IPS-15b (cell line): ENCODE data around the gene ROR2.

Source experiments
- H3K27me3 ChIP-seq: one replicate; pipeline ENCODE4 v1.6.1; 2013; ENCODE audit warnings: low read length; ENCODE audit not compliant: control insufficient read depth, insufficient read depth
- H3K36me3 ChIP-seq: one replicate; pipeline ENCODE4 v1.6.1; 2013; ENCODE audit warnings: low read length; ENCODE audit not compliant: control insufficient read depth, insufficient read depth
- H3K4me1 ChIP-seq: one replicate; pipeline ENCODE4 v1.6.1; 2013; ENCODE audit warnings: mild to moderate bottlenecking, low read length; ENCODE audit not compliant: control insufficient read depth, insufficient read depth
- H3K4me3 ChIP-seq: one replicate; pipeline ENCODE4 v1.5.1; 2013; ENCODE audit warnings: low read depth, low read length
- H3K9ac ChIP-seq: one replicate; pipeline ENCODE4 v1.6.1; 2013; ENCODE audit warnings: low read depth, mild to moderate bottlenecking, low read length
- H3K9me3 ChIP-seq: one replicate; pipeline ENCODE4 v1.6.1; 2013; ENCODE audit warnings: mild to moderate bottlenecking, low read length; ENCODE audit not compliant: control insufficient read depth, insufficient read depth

The ROR2 gene

DNA sequence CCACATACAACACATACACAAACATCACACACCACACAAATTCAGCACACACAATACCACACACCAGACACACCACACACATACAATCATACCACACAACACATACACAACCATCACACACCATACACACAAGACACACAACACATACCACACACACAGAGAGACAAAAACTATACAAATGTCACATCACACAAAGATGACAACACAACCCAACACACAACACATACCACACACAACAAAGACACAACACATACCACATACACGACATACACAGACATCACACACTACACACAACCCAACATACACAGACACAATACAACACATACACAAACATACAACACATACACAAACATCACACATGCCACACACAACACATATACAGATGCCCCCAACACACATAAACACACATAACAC lies 44.8 kb downstream of the ROR2 start:
- Histone ChIP-seq H3K9me3 (no peaks in the 10 kb centered on the region), H3K4me3 (no peak overlapping the region), H3K36me3 (no peaks in the 10 kb centered on the region), H3K4me1 (peaks cover 15% of the 10 kb centered on the region), H3K9ac (no peak overlapping the region), H3K27me3 (peaks cover 32% of the 10 kb centered on the region)

- Histone ChIP-seq H3K9me3 (no peaks in the 10 kb centered on the region), H3K36me3 (no peaks in the 10 kb centered on the region), H3K4me3 (no peak overlapping the region), H3K4me1 (peaks cover 15% of the 10 kb centered on the region), H3K9ac (no peak overlapping the region), H3K27me3 (peaks cover 32% of the 10 kb centered on the region)
Observed at GRCh38 chr9:91904588-91905236, 45.3 kb downstream of the ROR2 start.

DNA sequence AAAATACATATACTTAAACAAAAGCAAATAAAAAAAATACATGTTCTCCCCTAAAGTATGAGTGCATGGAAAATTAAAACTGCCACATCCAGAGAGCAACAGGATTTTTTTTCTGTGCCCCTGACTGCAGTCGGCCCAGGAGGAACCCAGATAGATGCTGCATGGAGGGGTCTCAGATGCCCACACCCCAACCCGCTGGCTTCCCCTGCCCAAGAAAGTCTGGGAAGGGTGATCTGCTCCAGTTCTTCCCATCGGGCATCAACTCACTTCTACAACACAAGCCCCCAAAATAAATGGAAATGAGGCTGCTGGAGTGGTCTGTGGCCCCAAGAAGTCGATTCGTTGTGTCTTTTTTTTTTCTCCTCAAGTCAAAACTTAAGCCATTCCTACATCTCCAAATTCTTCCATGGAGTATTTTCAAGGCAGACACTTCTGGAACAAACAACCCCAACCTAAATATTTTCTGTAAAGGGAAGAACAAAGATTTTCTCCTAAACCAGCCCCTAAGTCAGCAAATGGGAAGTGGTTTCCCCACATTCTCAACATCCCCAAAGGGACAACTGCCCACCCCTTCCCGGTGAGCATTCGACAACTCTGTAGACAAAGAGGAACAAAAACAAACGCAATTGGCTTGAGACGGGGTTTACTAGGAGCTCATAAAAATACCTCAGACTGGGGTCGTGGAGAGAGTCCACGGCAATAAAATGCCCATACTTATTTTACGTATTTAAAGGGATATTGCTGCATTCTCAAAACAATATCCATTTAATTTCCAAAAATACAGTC lies 46.7 kb downstream of the ROR2 start:
- Histone ChIP-seq H3K4me1 (peaks cover 18% of the 10 kb centered on the region), H3K9ac (no peak overlapping the region), H3K4me3 (no peak overlapping the region), H3K27me3 (peaks cover 22% of the 10 kb centered on the region), H3K9me3 (no peaks in the 10 kb centered on the region), H3K36me3 (no peaks in the 10 kb centered on the region)

GRCh38 chr9:91902475-91903125 lies 47.4 kb downstream of the ROR2 start:
- H3K4me1 ChIP-seq: peaks cover 13% of the 10 kb centered on the region
- H3K27me3 ChIP-seq: peaks cover 18% of the 10 kb centered on the region
- H3K36me3 ChIP-seq: no peaks in the 10 kb centered on the region
- no peak overlapping the region for H3K9ac ChIP-seq
- H3K9me3 ChIP-seq: no peaks in the 10 kb centered on the region
- H3K4me3 ChIP-seq: no peak overlapping the region

- Histone ChIP-seq H3K4me1 (peaks cover 8% of the 10 kb centered on the region), H3K9me3 (no peaks in the 10 kb centered on the region), H3K36me3 (no peaks in the 10 kb centered on the region), H3K27me3 (peaks cover 3% of the 10 kb centered on the region), H3K4me3 (no peak overlapping the region), H3K9ac (no peak overlapping the region)
Observed at GRCh38 chr9:91900797-91901177, 49.2 kb downstream of the ROR2 start.

GRCh38 chr9:91900055-91900796 lies 49.8 kb downstream of the ROR2 start:
- no peaks in the 10 kb centered on the region for H3K9me3 ChIP-seq
- peaks cover 3% of the 10 kb centered on the region for H3K27me3 ChIP-seq
- H3K36me3 ChIP-seq: no peaks in the 10 kb centered on the region
- H3K4me3 ChIP-seq: no peak overlapping the region
- H3K9ac ChIP-seq: no peak overlapping the region
- peaks cover 8% of the 10 kb centered on the region for H3K4me1 ChIP-seq

DNA sequence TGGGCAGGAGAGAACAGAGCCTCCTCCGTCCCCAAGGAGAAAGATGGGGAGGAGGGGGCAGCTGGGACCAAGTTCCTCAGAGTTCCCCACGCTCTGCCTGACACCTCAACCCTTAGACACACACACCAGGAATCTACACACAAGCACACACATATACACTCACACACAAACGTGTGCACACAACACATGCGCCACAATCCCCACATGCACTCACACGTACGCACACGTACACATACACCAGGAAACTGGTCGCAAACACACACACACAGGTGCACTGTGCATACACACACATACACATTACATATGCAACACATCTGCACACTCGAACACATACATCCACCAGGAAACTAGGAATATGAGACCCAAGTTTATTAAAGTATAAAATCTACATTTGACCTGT lies 50.4 kb downstream of the ROR2 start:
- peaks cover 8% of the 10 kb centered on the region for H3K4me1 ChIP-seq
- no peaks in the 10 kb centered on the region for H3K9me3 ChIP-seq
- H3K4me3 ChIP-seq: no peak overlapping the region
- no peak overlapping the region for H3K9ac ChIP-seq
- no peaks in the 10 kb centered on the region for H3K36me3 ChIP-seq
- peaks cover 3% of the 10 kb centered on the region for H3K27me3 ChIP-seq

- H3K9ac ChIP-seq: no peak overlapping the region
- H3K9me3 ChIP-seq: no peaks in the 10 kb centered on the region
- peaks cover 8% of the 10 kb centered on the region for H3K4me1 ChIP-seq
- peaks cover 3% of the 10 kb centered on the region for H3K27me3 ChIP-seq
- no peak overlapping the region for H3K4me3 ChIP-seq
- no peaks in the 10 kb centered on the region for H3K36me3 ChIP-seq
Observed at GRCh38 chr9:91899219-91899563, 50.8 kb downstream of the ROR2 start.

DNA sequence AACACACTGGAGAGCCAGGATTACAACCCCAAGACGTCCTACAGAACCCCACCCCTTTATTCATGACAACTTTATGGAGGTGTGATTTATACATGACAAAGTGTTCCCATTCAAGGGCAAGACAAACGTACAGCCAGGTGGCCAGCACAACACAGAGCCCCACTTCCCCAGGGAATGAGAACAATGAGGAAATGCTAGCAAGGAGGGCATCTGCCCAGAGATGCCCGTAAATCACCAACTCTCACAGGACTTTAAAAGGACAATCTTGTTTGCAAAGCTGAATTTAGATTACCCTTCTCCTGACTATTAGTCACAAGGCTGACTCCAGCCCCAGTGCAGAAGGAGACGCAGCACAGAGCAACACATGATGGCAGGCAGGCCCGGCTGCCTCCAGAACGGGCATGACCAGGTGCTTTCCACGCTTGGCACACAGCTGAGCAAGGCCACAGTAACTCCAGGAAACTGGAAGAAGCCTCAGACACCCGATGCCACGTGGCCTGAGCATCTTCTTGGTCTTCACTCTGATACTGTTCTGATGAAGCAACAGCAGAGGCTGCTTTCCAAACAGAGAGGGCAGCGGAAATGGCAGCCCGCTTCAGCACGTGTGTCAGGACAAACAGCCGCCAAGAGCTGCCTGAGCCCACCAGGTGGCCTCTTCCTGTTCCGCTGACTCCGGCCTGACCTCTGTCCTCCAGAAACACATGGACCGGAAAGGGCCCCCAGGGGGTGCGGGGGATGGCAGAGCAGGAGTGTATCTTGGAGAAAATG lies 51.4 kb downstream of the ROR2 start:
- Histone ChIP-seq H3K4me3 (no peak overlapping the region), H3K4me1 (peaks cover 8% of the 10 kb centered on the region), H3K9me3 (no peaks in the 10 kb centered on the region), H3K36me3 (no peaks in the 10 kb centered on the region), H3K9ac (no peak overlapping the region), H3K27me3 (peaks cover 3% of the 10 kb centered on the region)

DNA sequence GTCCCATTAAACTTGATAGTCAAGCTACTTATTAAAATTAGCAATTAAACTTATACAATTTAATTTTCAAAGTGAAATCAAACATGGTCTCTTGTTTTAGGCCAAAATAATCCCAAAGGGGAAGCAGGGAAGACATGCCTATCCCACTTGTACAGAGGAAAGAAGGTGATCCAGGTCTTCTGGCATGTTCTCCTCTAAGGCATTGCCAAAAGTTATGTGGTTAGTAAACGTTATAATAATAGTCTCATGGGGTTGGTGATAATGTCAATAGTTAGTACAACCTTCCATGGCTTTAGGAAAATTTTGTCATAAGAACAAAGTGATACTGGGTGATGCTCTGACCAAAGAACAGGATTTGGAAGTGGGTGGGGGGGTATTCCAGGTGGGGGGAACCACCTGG lies 52.8 kb downstream of the ROR2 start:
- Histone ChIP-seq H3K9ac (no peak overlapping the region), H3K36me3 (no peaks in the 10 kb centered on the region), H3K9me3 (no peaks in the 10 kb centered on the region), H3K4me3 (no peak overlapping the region), H3K4me1 (peaks cover 5% of the 10 kb centered on the region), H3K27me3 (peaks cover 3% of the 10 kb centered on the region)

DNA sequence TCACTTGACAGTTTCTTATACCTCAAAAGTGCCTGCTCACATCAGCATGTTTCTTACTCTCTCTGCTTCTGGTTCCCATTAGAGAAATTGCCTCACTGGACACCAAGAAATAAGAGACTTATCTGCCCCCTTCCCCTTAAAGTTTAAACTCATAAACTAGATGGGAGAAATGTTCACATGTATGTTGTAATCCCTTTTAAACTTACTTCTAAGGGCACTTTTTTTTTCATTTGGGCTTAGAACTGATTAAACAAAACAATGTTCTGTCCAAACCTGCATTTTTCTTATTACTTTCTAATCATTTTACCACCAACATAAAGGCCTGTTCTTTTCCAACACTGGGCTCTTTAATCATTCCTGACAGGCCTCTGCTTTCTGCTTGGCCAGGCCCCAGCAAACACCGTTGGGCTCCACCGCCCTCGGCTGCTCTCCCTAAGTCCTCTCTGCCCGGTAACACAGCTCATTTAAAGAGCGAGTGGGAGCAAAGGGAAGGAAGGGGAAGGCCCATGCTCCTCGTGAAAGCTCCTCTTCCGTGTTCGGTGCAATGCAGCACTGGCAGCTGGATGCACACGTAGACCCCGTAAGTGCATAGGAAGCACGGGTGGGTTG lies 53.4 kb downstream of the ROR2 start:
- peaks cover 3% of the 10 kb centered on the region for H3K27me3 ChIP-seq
- no peak overlapping the region for H3K4me3 ChIP-seq
- no peak overlapping the region for H3K9ac ChIP-seq
- no peaks in the 10 kb centered on the region for H3K9me3 ChIP-seq
- H3K4me1 ChIP-seq: peaks cover 2% of the 10 kb centered on the region
- no peaks in the 10 kb centered on the region for H3K36me3 ChIP-seq
